Choroid plexus epithelial cell (primary cell): Measurements from ENCODE around the gene OPCML.

ENCODE experiments used
- DNase-seq: peaks from one replicate; pipeline ENCODE4 v3.0.0-alpha.2; 2010; ENCODE audit warnings: low read depth
- H3K4me3 ChIP-seq: 2 replicates; pipeline ENCODE4 v1.5.1; 2011; ENCODE audit warnings: low read depth, mild to moderate bottlenecking, control low read depth, low read length, moderate library complexity
- CTCF ChIP-seq: conservative IDR thresholded peaks from 2 replicates; pipeline ENCODE4 v1.5.1; 2011; ENCODE audit warnings: low read depth, mild to moderate bottlenecking, control low read depth, inconsistent platforms, low read length, moderate library complexity

The OPCML gene

DNA sequence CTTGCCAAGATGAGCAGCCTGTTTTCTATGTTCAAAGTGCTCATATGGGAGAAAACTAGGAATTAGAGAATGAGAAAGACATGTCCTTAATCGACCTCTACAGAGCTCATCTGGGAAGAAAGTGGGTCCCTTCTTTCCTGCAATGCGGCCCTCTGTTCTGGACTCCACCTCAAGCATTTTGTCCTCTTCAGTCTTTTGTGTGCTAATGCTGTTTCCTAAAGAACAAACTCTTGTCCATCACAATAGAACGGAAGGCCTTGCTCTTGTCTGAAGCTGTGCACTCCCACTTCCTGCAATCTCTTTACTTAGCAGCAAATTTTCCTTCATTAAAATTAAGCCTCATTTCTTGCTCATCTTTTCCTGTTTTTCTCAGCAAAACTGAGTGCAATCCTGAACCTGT, 206.6 kb downstream of the OPCML start:
- TF ChIP-seq CTCF, result no peak
- DNase-seq, result no peak
- H3K4me3 ChIP-seq, result no peak overlapping the region

- TF ChIP-seq CTCF, result no peak
- H3K4me3 ChIP-seq, result no peak overlapping the region
- DNase-seq, result no peak
These were observed 208.9 kb downstream of the OPCML start for GRCh38 chr11:133323354-133323753.

DNA sequence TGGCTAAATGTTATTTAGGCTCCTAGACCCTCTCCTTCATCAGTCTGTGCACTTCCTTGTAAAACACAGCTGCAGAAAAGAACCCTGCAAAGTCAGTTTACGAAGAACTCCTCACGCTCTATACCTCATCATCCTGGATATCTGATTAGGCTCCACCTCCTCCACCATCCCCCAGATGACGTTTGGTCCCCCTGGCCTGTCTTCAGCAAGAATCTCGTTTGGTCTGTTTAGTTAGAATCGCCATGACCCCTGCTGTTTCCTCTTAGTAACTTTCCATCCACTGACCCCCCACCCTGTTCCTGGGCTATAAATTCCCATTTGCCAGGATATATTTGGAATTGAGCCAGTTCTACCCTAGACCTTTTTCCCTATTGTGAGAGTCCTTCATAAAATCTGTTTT, 214.1 kb downstream of the OPCML start:
- TF ChIP-seq CTCF, result no peak
- H3K4me3 ChIP-seq, result no peak overlapping the region
- DNase-seq, result no peak

GRCh38 chr11:133311230-133311629, 221.1 kb downstream of the OPCML start:
- no peak for TF ChIP-seq CTCF
- H3K4me3 ChIP-seq, result no peak overlapping the region
- no peak for DNase-seq

GRCh38 chr11:133306019-133306418, 226.3 kb downstream of the OPCML start:
- no peak for TF ChIP-seq CTCF
- H3K4me3 ChIP-seq, result no peak overlapping the region
- no peak for DNase-seq

GRCh38 chr11:133305208-133305956, 226.9 kb downstream of the OPCML start:
- no peak overlapping the region for H3K4me3 ChIP-seq
- TF ChIP-seq CTCF, result no peak
- no peak for DNase-seq

- H3K4me3 ChIP-seq, result no peak overlapping the region
- no peak for TF ChIP-seq CTCF
- no peak for DNase-seq
These were observed 229.0 kb downstream of the OPCML start for GRCh38 chr11:133303262-133303661.
